PFSK-1 (cell line): Measurements from ENCODE around the gene MAGOH.

ENCODE experiments used
- POLR2AphosphoS5 ChIP-seq: IDR thresholded peaks from 2 replicates; pipeline ENCODE4 v1.6.1; 2012; ENCODE audit warnings: low read depth, mild to moderate bottlenecking, control low read depth, low read length, moderate library complexity
- REST ChIP-seq, 2 experiments: IDR thresholded peaks; 2 replicates each; pipeline versions ENCODE4 v1.6.1 to v1.8.0; 2011 to 2012; ENCODE audit warnings: low read depth in 2 of 2, low read length in 2 of 2, control low read depth in 1 of 2, inconsistent platforms in 1 of 2, mild to moderate bottlenecking in 1 of 2, moderate library complexity in 1 of 2; ENCODE audit not compliant: insufficient read depth in 1 of 2
- SIN3A ChIP-seq: IDR thresholded peaks from 2 replicates; pipeline ENCODE4 v1.6.1; 2012; ENCODE audit warnings: mild to moderate bottlenecking, low read length, moderate library complexity, borderline replicate concordance; ENCODE audit not compliant: insufficient read depth
- TAF1 ChIP-seq: IDR thresholded peaks from 2 replicates; pipeline ENCODE4 v1.6.1; 2012; ENCODE audit warnings: low read length, control low read depth, borderline replicate concordance; ENCODE audit not compliant: insufficient read depth

DNA sequence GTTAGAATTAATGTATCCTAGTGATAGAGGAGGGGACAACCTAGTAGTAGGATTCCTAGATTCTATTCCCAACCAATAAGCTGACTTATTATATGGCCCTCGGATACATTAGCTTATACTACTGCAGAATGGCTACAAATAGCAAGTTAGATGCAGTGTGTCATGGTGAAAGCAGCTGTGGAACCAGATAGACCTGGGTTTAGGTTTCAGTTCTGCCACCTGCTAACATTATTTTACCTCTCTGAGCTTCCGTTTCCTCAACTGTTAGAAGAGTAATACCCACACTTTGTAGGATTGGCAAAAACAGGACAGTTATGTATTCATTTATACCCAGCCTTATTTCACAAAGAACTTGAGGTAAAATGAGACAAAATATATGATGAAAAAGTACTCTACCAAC lies 21.6 kb upstream of the MAGOH start:
- TF ChIP-seq REST (IDR thresholded peaks at IDR 0.05; ENCODE audit: insufficient read depth in 1 of 2, low read depth in 2 of 2, low read length in 2 of 2) (no peak), TAF1 (no peak), POLR2AphosphoS5 (no peak), SIN3A (no peak)
